GM19238 (cell line): Measurements from ENCODE around the gene HNMT.

Experiments
- DNase-seq: peaks from one replicate; pipeline ENCODE4 v3.0.0; 2011; ENCODE audit warnings: low spot score; ENCODE audit not compliant: insufficient read length

Gene HNMT

GRCh38 chr2:138010890-138011289 is 46.6 kb downstream of the HNMT start:
- no peak for DNase-seq

GRCh38 chr2:138012082-138012481 is 47.8 kb downstream of the HNMT start:
- no peak for DNase-seq

GRCh38 chr2:138012968-138013367 is 48.7 kb downstream of the HNMT start:
- DNase-seq: no peak

GRCh38 chr2:138013639-138014038 is 49.4 kb downstream of the HNMT start:
- DNase-seq: no peak

- no peak for DNase-seq
These were observed 51.2 kb downstream of the HNMT start for GRCh38 chr2:138015494-138015893.

GRCh38 chr2:138016351-138017087 is 52.2 kb downstream of the HNMT start:
- no peak for DNase-seq

GRCh38 chr2:138017824-138018223 is 53.6 kb downstream of the HNMT start:
- DNase-seq: no peak

- DNase-seq: no peak
These were observed 54.8 kb downstream of the HNMT start for GRCh38 chr2:138018866-138019688.

- DNase-seq: no peak
These were observed 56.2 kb downstream of the HNMT start for GRCh38 chr2:138020432-138020831.

GRCh38 chr2:138021154-138021553 is 56.9 kb downstream of the HNMT start:
- no peak for DNase-seq

- no peak for DNase-seq
These were observed 59.0 kb downstream of the HNMT start for GRCh38 chr2:138023298-138023697.

GRCh38 chr2:138023976-138024375 is 59.7 kb downstream of the HNMT start:
- DNase-seq: no peak

- DNase-seq: no peak
These were observed 62.1 kb downstream of the HNMT start for GRCh38 chr2:138026111-138027020.

- no peak for DNase-seq
These were observed 64.3 kb downstream of the HNMT start for GRCh38 chr2:138028538-138028937.

- DNase-seq: no peak
These were observed 65.0 kb downstream of the HNMT start for GRCh38 chr2:138029276-138029675.

GRCh38 chr2:138030459-138030858 is 66.2 kb downstream of the HNMT start:
- DNase-seq: no peak

GRCh38 chr2:138032334-138032733 is 68.1 kb downstream of the HNMT start:
- DNase-seq: no peak

- DNase-seq: no peak
These were observed 70.3 kb downstream of the HNMT start for GRCh38 chr2:138034536-138034935.

GRCh38 chr2:138035608-138036217 is 71.4 kb downstream of the HNMT start:
- DNase-seq: no peak

- no peak for DNase-seq
These were observed 72.2 kb downstream of the HNMT start for GRCh38 chr2:138036522-138036921.

- DNase-seq: no peak
These were observed 72.8 kb downstream of the HNMT start for GRCh38 chr2:138037090-138037489.
